CD4-positive, alpha-beta T cell treated with Interleukin-10 for 1 hour (primary cell): Measurements from ENCODE around the gene COL6A3.

Source experiments
- DNase-seq: peaks from one replicate; pipeline ENCODE4 v3.0.0-alpha.2; 2020

COL6A3 gene

GRCh38 chr2:237289139-237289538 is 124.8 kb downstream of the COL6A3 start:
- no peak for DNase-seq

GRCh38 chr2:237287872-237288271 is 126.1 kb downstream of the COL6A3 start:
- DNase-seq: no peak

DNA sequence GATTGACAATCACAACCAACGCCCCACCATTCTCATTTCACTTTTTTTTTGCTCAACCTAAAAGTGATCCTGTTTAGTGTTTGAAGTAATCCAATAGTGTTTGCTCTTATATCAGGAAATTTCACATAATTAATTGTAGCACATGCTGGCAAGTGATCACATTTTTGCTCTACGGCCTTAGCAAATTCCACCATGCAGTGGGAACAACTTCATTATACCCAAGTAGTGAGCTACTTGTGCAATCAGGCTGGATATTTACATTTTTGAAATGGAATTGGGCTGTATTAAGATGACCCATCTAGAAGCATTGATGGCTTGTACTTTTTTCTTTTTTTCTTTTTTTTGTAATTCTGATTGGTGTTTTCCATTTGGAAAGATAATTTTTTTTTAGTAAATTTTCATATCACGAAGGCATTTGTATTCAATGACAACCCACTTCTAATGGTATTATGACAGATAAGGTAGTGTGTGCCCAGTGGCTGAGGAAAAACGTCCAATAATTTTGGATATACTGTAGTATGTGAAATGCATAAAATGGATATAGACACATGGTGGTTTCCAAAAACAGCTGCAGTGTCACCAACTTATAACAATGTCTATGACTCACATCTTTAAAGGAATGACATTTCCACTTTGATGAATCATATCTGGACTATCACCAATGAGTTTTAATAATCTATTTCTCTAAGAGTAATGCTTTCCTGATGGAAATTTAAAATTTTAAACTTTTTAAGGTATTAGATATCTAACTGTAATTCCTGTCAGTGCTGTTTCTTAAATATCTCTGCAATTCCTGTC is 130.6 kb downstream of the COL6A3 start:
- DNase-seq: no peak

DNA sequence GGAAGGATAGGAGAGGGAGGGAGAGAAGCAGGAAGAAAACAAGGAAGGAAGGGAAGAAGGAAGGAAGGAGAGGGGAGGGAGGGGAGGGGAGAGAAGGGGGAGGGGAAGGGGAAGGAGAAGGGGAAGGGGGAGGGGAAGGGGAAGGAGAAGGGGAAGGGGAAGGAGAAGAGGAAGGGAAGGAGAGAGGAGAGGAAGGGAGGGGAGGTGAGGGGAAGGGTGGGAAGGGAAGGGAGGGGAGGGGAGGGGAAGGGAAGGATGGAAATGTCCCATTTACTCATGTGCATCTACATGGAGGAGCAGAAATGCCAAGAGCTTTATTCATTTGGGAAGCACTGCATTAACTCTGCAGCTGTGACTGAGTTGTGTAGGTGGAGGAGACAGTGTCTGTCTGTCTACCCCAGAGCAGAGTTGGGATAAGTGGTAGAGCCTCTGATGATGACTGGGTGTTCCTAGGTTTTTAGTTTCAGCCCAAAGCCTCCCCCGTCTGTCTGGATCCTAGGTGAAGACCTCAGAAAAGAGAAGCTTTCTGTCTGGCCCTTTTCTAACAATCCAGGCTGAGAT is 131.3 kb downstream of the COL6A3 start:
- no peak for DNase-seq

GRCh38 chr2:237281836-237282306 is 132.1 kb downstream of the COL6A3 start:
- no peak for DNase-seq

GRCh38 chr2:237280939-237281338 is 133.0 kb downstream of the COL6A3 start:
- DNase-seq: no peak

DNA sequence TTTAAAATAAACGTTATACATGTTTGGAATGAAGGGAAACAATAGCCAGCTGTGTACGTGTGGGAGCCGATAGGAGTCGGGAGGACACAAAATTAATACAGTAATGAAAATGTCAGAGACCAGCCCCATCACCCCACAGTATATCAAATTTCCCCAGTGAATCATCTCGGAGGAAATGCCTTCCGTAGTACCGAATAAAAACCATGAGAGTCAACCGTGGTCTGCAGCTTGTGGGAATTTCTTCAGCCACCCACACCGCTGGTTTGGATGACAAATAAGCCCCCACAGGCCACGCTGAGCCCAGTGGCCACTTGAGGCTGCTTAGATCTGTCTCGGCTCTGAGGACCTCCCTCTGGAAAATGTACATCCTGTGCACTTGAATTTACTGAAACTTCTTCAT is 133.7 kb downstream of the COL6A3 start:
- DNase-seq: no peak

- DNase-seq: no peak
These were observed 134.8 kb downstream of the COL6A3 start for GRCh38 chr2:237279012-237279768.

DNA sequence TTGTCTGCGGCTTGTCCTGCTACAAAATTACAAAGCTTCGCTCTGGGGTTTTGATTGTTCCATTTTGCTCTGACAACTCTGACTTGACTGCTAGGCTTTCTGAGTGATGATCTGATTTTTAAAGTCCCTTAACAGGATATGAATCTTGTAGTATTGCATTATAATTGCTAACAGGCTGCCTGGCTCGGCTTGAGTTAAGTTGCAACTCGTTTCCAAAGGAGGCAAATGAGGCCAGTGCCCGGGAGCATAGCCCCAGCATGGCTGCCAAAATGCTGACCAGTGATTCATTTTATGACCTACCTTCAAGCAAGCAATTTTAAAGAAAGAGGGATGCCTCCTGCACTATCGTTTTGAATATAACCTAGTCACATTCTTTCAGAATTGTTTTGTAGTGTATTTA is 135.4 kb downstream of the COL6A3 start:
- no peak for DNase-seq

DNA sequence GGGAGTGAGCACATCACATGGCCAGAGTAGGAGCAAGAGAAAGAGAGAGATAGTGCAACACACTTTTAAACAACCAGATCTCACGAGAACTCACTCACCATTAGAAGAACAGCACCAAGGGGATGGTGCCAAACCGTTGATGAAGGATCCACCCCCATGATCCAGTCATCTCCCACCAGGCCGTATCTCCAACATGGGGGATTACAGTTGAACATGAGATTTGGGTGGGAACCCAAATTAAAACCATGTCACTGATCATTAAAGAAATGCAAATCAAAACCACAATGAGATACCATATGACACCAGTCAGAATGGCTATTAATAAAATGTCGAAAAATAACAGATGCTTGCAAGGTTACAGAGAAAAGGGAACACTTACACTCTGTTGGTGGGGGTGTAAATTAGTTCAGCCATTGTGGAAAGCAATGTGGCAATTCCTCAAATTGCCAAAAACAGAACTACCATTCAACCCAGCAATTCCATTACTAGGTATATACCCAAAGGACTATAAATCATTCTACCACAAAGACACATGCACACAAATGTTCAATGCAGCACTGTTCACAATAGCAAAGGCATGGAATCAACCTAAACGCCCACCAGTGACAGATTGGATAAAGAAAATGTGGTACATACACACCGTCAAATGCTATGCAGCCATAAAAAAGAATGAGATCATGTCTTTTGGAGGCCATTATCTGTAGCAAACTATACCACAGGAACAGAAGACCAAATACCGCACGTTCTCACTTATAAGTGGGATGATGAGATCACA is 137.1 kb downstream of the COL6A3 start:
- DNase-seq: no peak
